Activated T-helper 2 cell treated with anti-CD3 and anti-CD28 coated beads, Interferon-gamma antibody, Interleukin-2, Interleukin-4, amounts not matched to agents 10 μg/mL and 5 μg/mL and 100 μg/mL, durations not matched to agents 14 hours and 24 hours and 36 hours (primary cell): ENCODE measurements around the gene TRIM49D1. TPM values are rescaled to one million over a fixed set of nuclear protein-coding genes. Genes with fewer than 3 reads are reported as not detected.
"Not testable (repeated sequence)": the region's sequence is repeated elsewhere in the genome, so short reads cannot be mapped to it uniquely, and the experiment has no call there.

Source experiments
- DNase-seq: peaks from one replicate; pipeline ENCODE4 v3.0.0; 2021; ENCODE audit warnings: low spot score
- H3K27ac Mint-ChIP-seq: one replicate; pipeline ENCODE4 v1.8.0; 2021; ENCODE audit warnings: mixed read lengths
- H3K27me3 Mint-ChIP-seq: one replicate; pipeline ENCODE4 v1.8.0; 2021; ENCODE audit warnings: low read depth, mixed read lengths
- H3K36me3 Mint-ChIP-seq: one replicate; pipeline ENCODE4 v1.8.0; 2021; ENCODE audit warnings: low read depth, mixed read lengths
- H3K4me1 Mint-ChIP-seq: one replicate; pipeline ENCODE4 v1.8.0; 2021; ENCODE audit warnings: low read depth, mixed read lengths
- H3K4me3 Mint-ChIP-seq: one replicate; pipeline ENCODE4 v1.8.0; 2021; ENCODE audit warnings: low read depth, mild to moderate bottlenecking, moderate library complexity, mixed read lengths
- H3K9me3 Mint-ChIP-seq: one replicate; pipeline ENCODE4 v1.8.0; 2021; ENCODE audit warnings: mixed read lengths
- intact Hi-C: fragments of 100-400 bp; cut with micrococcal nuclease; formaldehyde crosslinking; loops from one replicate; pipeline ENCODE4 v1.15.1; 2023
- total RNA-seq: library from RNA; stranded (reverse); gene quantifications from 2 replicates; pipeline ENCODE4 v1.2.3, GENCODE V29; 2022

TRIM49D1 gene
- total RNA-seq = not detected in 2 replicates

DNA sequence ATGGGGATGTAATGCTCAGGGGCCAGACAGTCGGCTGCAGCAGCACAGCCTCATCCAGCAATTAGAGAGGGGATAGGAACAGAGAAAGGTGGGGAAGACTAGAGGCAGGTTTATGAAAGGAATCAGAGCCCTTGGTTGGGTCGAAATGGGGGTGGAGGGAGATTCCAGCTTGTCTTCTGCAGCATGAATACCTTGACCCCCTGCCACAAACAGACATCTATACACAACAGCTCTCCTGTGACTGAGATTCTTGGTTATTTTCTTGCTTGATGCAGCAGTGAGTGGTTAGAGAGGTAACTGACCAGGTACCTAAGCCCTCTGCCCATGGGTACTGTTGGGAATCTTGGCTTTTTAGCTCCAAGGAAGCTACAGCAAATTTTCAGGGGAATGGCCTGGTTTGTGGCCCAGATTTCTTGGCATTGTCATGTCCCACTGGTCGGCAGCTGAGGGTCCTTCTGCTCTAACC is at the start of gene TRIM49D1:
TRIM49D1 (minus strand) TSS at position 51 of the 466 bp plus-strand sequence. CDS start 4,535 bp downstream, outside the sequence.
- H3K9me3 Mint-ChIP-seq = no peaks in the 10 kb centered on the region
- no peaks in the 10 kb centered on the region for H3K4me1 Mint-ChIP-seq
- DNase-seq = no peak
- H3K36me3 Mint-ChIP-seq = no peaks in the 10 kb centered on the region
- no peak within 1 kb of the TSS for H3K4me3 Mint-ChIP-seq
- H3K27ac Mint-ChIP-seq = no peak within 1 kb of the TSS
- intact Hi-C loops = no loop called here
- no peaks in the 10 kb centered on the region for H3K27me3 Mint-ChIP-seq

- H3K4me1 Mint-ChIP-seq, DNase-seq, H3K36me3 Mint-ChIP-seq: not testable (repeated sequence)
Measured at GRCh38 chr11:89965737-89966136, 43.7 kb upstream of the TRIM49D1 start, which contains the start of gene TRIM64. Gene TRIM64 (plus strand): TSS chr11:89966037. CDS start chr11:89968504, 2,467 bp downstream.

GRCh38 chr11:89960833-89961232 is 38.8 kb upstream of the TRIM49D1 start:
- intact Hi-C loops, H3K4me1 Mint-ChIP-seq, H3K36me3 Mint-ChIP-seq, DNase-seq, H3K27ac Mint-ChIP-seq, H3K27me3 Mint-ChIP-seq, H3K4me3 Mint-ChIP-seq, H3K9me3 Mint-ChIP-seq: not testable (repeated sequence)

More at GRCh38 chr11:89965737-89966136, 43.7 kb upstream of the TRIM49D1 start, which contains the start of gene TRIM64:
- H3K9me3 Mint-ChIP-seq, intact Hi-C loops, H3K4me3 Mint-ChIP-seq, H3K27ac Mint-ChIP-seq, H3K27me3 Mint-ChIP-seq: not testable (repeated sequence)

- H3K27ac Mint-ChIP-seq, H3K27me3 Mint-ChIP-seq, H3K4me1 Mint-ChIP-seq, DNase-seq, H3K4me3 Mint-ChIP-seq, intact Hi-C loops, H3K9me3 Mint-ChIP-seq, H3K36me3 Mint-ChIP-seq: not testable (repeated sequence)
Measured at GRCh38 chr11:89923764-89924163, 1.7 kb upstream of the TRIM49D1 start, which contains the start of gene TRIM49D2. Gene TRIM49D2 (plus strand): TSS chr11:89924064. CDS start chr11:89926762, 2,698 bp downstream.

DNA sequence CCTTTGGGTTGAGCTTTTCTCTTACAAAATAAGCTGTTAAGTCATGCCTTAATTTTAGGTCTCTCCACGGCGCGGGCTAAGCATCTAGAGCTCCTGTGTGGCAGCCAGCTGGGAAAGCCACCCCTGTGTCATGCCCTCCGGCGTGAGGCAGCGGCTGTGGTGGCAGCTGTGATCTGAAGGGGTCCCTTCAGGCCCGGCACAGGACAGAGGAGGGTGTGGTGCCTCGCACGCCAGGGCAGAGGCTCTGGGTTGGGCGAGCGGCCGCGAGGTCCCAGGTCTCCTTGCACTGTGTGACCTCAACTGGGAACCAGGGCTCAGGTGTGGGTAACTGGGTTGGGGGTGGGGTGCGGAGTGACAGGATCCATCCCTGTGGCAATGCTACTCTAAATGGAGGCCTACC is 21.2 kb downstream of the TRIM49D1 start:
- H3K4me3 Mint-ChIP-seq, H3K9me3 Mint-ChIP-seq, H3K27ac Mint-ChIP-seq, H3K36me3 Mint-ChIP-seq, intact Hi-C loops, DNase-seq, H3K4me1 Mint-ChIP-seq, H3K27me3 Mint-ChIP-seq: not testable (repeated sequence)

DNA sequence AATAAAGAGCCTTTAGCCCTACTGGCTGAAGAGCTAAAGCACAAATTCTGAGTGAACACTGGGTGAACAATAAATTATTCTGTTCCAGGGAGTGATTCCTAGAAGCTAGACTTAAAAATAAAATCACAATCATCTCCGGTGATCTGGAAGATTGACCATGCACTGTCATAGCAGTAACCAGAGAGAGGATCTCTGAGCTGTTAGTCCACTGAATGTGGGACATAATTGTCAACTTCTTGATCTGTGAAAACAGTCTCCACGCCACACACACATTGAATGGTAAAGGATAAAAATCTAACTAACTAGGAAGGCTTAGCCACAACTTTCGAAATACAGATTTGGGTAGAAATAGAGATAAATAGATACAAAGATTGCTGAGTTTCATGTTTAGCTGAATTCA is 28.8 kb downstream of the TRIM49D1 start:
- H3K27me3 Mint-ChIP-seq, H3K36me3 Mint-ChIP-seq, H3K27ac Mint-ChIP-seq, H3K9me3 Mint-ChIP-seq, H3K4me3 Mint-ChIP-seq, intact Hi-C loops, H3K4me1 Mint-ChIP-seq, DNase-seq: not testable (repeated sequence)

- DNase-seq, H3K4me1 Mint-ChIP-seq, H3K27ac Mint-ChIP-seq, H3K4me3 Mint-ChIP-seq, intact Hi-C loops, H3K27me3 Mint-ChIP-seq, H3K9me3 Mint-ChIP-seq, H3K36me3 Mint-ChIP-seq: not testable (repeated sequence)
Measured at GRCh38 chr11:89877511-89877910, 44.5 kb downstream of the TRIM49D1 start.

DNA sequence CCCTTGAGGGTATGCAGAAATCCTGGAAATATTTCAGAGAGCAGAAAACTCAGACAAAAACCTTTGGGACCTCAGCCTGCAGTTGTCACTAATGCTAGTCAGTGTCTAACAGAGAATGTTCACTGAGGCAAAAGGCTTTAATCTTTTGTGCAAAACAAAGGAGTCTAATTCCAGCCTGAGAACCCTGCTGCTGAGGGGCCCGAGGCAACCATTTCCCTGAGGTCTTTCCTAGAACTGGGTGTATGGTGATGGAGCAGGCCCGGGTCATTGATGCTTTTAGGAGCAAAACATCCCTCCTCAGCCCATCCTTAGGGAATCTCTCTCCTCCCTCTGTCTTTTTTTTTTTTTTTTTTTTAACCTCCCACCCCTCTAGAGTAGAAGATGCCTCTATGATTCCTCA is 49.5 kb downstream of the TRIM49D1 start:
- H3K9me3 Mint-ChIP-seq, DNase-seq, H3K27ac Mint-ChIP-seq, H3K27me3 Mint-ChIP-seq, intact Hi-C loops, H3K36me3 Mint-ChIP-seq, H3K4me1 Mint-ChIP-seq, H3K4me3 Mint-ChIP-seq: not testable (repeated sequence)

- H3K27me3 Mint-ChIP-seq, H3K4me1 Mint-ChIP-seq, H3K36me3 Mint-ChIP-seq, intact Hi-C loops, DNase-seq, H3K4me3 Mint-ChIP-seq, H3K27ac Mint-ChIP-seq, H3K9me3 Mint-ChIP-seq: not testable (repeated sequence)
Measured at GRCh38 chr11:89865223-89865622, 56.8 kb downstream of the TRIM49D1 start.

DNA sequence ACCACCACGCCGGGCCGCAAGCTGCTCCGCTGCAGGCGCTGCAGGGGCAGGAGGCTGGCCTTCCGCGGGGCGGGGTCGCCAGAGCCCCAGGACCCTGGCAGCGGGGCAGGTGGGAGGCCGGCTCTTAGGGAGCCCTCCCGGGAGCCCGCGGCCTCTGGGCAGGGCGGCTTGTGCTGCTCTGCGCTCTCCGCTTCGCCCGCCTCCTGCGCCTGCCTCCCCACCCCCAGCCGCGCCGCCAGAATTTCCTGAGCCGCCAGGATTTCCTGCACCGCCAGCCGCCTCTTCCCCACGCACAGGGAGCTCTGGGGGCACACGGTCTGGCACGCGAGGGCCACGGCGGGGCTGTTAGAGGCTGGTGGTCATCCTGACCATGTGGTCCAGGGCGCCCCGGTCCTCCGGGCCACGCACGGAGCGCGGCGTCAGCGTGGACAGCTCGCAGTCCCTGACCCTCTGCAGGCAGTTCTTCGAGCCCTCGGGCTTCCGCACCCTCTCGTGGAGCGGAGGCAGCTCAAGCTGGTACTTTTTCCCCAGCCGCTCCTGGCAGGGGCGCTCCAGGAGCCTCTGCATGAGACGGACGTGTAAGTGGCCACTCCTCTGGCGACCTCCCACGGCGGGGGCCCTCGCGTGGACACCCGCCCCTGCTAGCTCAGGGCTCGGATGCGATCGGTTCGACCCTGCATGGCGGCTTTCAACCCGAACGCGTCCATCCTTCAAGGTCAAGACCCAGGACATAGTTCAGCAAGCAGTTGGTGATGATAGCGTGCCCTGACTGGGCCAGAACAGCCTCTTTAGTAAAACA is 57.9 kb downstream of the TRIM49D1 start:
- H3K4me1 Mint-ChIP-seq, H3K27ac Mint-ChIP-seq, DNase-seq, H3K9me3 Mint-ChIP-seq, H3K4me3 Mint-ChIP-seq, H3K36me3 Mint-ChIP-seq, H3K27me3 Mint-ChIP-seq, intact Hi-C loops: not testable (repeated sequence)

Other genes starting within 250 kb of the TRIM49D1 start
- not detected in 2 replicates for gene TRIM77, start 211.9 kb downstream of the TRIM49D1 start, total RNA-seq
- gene TRIM49, start 113.7 kb downstream of the TRIM49D1 start, total RNA-seq = not detected in 2 replicates
- not detected in 2 replicates for gene TRIM64B, start 43.8 kb downstream of the TRIM49D1 start, total RNA-seq
- not detected in 2 replicates for gene TRIM49D2, start 1.8 kb upstream of the TRIM49D1 start, total RNA-seq
- gene TRIM64, start 43.8 kb upstream of the TRIM49D1 start, total RNA-seq = not detected in 2 replicates
- gene TRIM49C, start 108.9 kb upstream of the TRIM49D1 start, total RNA-seq = not detected in 2 replicates
- gene UBTFL1, start 163.7 kb upstream of the TRIM49D1 start, total RNA-seq = not detected in 2 replicates
- not detected in 2 replicates for gene NAALAD2, start 212.4 kb upstream of the TRIM49D1 start, total RNA-seq